WI38 (cell line): Measurements from ENCODE around the gene U2AF1L4.

Experiments used
- H3K4me3 ChIP-seq: 2 replicates; pipeline ENCODE4 v1.5.1; 2011; ENCODE audit warnings: low read depth, mild to moderate bottlenecking, control low read depth, low read length
- CTCF ChIP-seq: IDR thresholded peaks from 2 replicates; pipeline ENCODE4 v1.5.1; 2012; ENCODE audit warnings: low read depth, mild to moderate bottlenecking, control low read depth, low read length

U2AF1L4 gene

GRCh38 chr19:35704218-35704617, 41.0 kb downstream of the U2AF1L4 start, which contains the start of gene ZBTB32:
Gene ZBTB32, plus strand, starts transcription at chr19:35704558. Its CDS starts 10,069 bp downstream, at chr19:35714627.
- TF ChIP-seq CTCF = no peak
- H3K4me3 ChIP-seq = no peak within 1 kb of the TSS

GRCh38 chr19:35703343-35703742, 41.9 kb downstream of the U2AF1L4 start:
- no peak overlapping the region for H3K4me3 ChIP-seq
- no peak for TF ChIP-seq CTCF

GRCh38 chr19:35702223-35703012, 42.8 kb downstream of the U2AF1L4 start:
- no peak for TF ChIP-seq CTCF
- H3K4me3 ChIP-seq = peak overlapping the region; percentile 66

- H3K4me3 ChIP-seq = no peak overlapping the region
- no peak for TF ChIP-seq CTCF
These were observed 48.4 kb downstream of the U2AF1L4 start for GRCh38 chr19:35696835-35697234.

- H3K4me3 ChIP-seq = no peak overlapping the region
- no peak for TF ChIP-seq CTCF
These were observed 49.3 kb downstream of the U2AF1L4 start for GRCh38 chr19:35695895-35696422.

GRCh38 chr19:35693835-35694599, 51.2 kb downstream of the U2AF1L4 start:
- TF ChIP-seq CTCF = peak; percentile 95
- no peak overlapping the region for H3K4me3 ChIP-seq

GRCh38 chr19:35693422-35693821, 51.8 kb downstream of the U2AF1L4 start:
- TF ChIP-seq CTCF = no peak

More at GRCh38 chr19:35693422-35693821, 51.8 kb downstream of the U2AF1L4 start:
- no peak overlapping the region for H3K4me3 ChIP-seq
